ENCODE data around the gene TEKT1.

The TEKT1 gene

GRCh38 chr17:6793748-6794493 is 37.6 kb downstream of the TEKT1 start:
- H3K4me3 ChIP-seq (replicated peaks in 1 of 2; ENCODE audit: low read depth in 2 of 2, low read length in 2 of 2): no peak overlapping the region
- TF ChIP-seq CTCF (IDR thresholded peaks at IDR 0.05; ENCODE audit: low read depth, low read length): no peak
- DNase-seq (ENCODE audit: low read depth in 2 of 2): no peak

GRCh38 chr17:6789146-6789545 is 42.4 kb downstream of the TEKT1 start:
- no peak overlapping the region for H3K4me3 ChIP-seq (replicated peaks in 1 of 2; ENCODE audit: low read depth in 2 of 2, low read length in 2 of 2)
- TF ChIP-seq CTCF (IDR thresholded peaks at IDR 0.05; ENCODE audit: low read depth, low read length): no peak
- DNase-seq (ENCODE audit: low read depth in 2 of 2): no peak

- peak overlapping the region in 1 of 2 donors; percentile 42 for H3K4me3 ChIP-seq (replicated peaks in 1 of 2; ENCODE audit: low read depth in 2 of 2, low read length in 2 of 2)
- no peak for TF ChIP-seq CTCF (IDR thresholded peaks at IDR 0.05; ENCODE audit: low read depth, low read length)
- peak in 1 of 2 donors; percentile 34 for DNase-seq (ENCODE audit: low read depth in 2 of 2)
Measured at GRCh38 chr17:6787081-6787693, 44.3 kb downstream of the TEKT1 start.

- H3K4me3 ChIP-seq (replicated peaks in 1 of 2; ENCODE audit: low read depth in 2 of 2, low read length in 2 of 2): peak overlapping the region in 1 of 2 donors; percentile 42
- DNase-seq (ENCODE audit: low read depth in 2 of 2): peak; percentile 78 to 90
- TF ChIP-seq CTCF (IDR thresholded peaks at IDR 0.05; ENCODE audit: low read depth, low read length): peak; percentile 25
Measured at GRCh38 chr17:6786618-6787017, 44.9 kb downstream of the TEKT1 start.

- DNase-seq (ENCODE audit: low read depth in 2 of 2): no peak
- H3K4me3 ChIP-seq (replicated peaks in 1 of 2; ENCODE audit: low read depth in 2 of 2, low read length in 2 of 2): no peak overlapping the region
- no peak for TF ChIP-seq CTCF (IDR thresholded peaks at IDR 0.05; ENCODE audit: low read depth, low read length)
Measured at GRCh38 chr17:6782244-6782643, 49.3 kb downstream of the TEKT1 start.

GRCh38 chr17:6780886-6781285 is 50.6 kb downstream of the TEKT1 start:
- no peak for TF ChIP-seq CTCF (IDR thresholded peaks at IDR 0.05; ENCODE audit: low read depth, low read length)
- H3K4me3 ChIP-seq (replicated peaks in 1 of 2; ENCODE audit: low read depth in 2 of 2, low read length in 2 of 2): no peak overlapping the region
- DNase-seq (ENCODE audit: low read depth in 2 of 2): no peak
